Keratinocyte (primary cell): ENCODE measurements around the gene SLC27A1. TPM values are rescaled to one million over a fixed set of nuclear protein-coding genes. Genes with fewer than 3 reads are reported as not detected.

ENCODE experiments used
- DNase-seq: peaks from one replicate; pipeline ENCODE4 v3.0.0-alpha.2; 2011; ENCODE audit warnings: low read depth, missing footprints, low spot score
- FAIRE-seq: peaks from 2 replicates; lab custom pipeline; 2011; peaks lifted over from hg19 to GRCh38; lab: Jason Lieb, UNC
- H2AFZ ChIP-seq: 2 replicates; pipeline ENCODE4 v1.6.0; 2012; ENCODE audit warnings: low read length, control low read depth, inconsistent platforms; ENCODE audit not compliant: control insufficient read depth
- H3K27ac ChIP-seq: 2 replicates; pipeline ENCODE4 v1.5.1; 2011; ENCODE audit warnings: low read length; ENCODE audit not compliant: control insufficient read depth, insufficient read depth
- H3K27me3 ChIP-seq: 3 replicates; pipeline ENCODE4 v1.6.0; 2011; ENCODE audit warnings: low read length; ENCODE audit not compliant: control insufficient read depth, insufficient read depth; ENCODE audit errors: extremely low read depth
- H3K36me3 ChIP-seq, 2 experiments: 2 replicates in 1 of 2; 3 replicates in 1 of 2; pipeline ENCODE4 v1.5.1; 2011; ENCODE audit warnings: low read length in 2 of 2, mild to moderate bottlenecking in 1 of 2; ENCODE audit not compliant: control insufficient read depth in 2 of 2, insufficient read depth in 2 of 2; ENCODE audit errors: extremely low read depth in 1 of 2
- H3K4me1 ChIP-seq: 3 replicates; pipeline ENCODE4 v1.5.1; 2011; ENCODE audit warnings: low read length; ENCODE audit not compliant: control insufficient read depth, insufficient read depth; ENCODE audit errors: extremely low read depth
- H3K4me2 ChIP-seq: 3 replicates; pipeline ENCODE4 v1.6.0; 2011; ENCODE audit warnings: low read depth, low read length; ENCODE audit not compliant: control insufficient read depth, insufficient read depth; ENCODE audit errors: extremely low read depth
- H3K4me3 ChIP-seq, 3 experiments: fragments of 200-600 bp in 1 of 3; sonication (generic) in 1 of 3; 2 replicates in 2 of 3; 3 replicates in 1 of 3; pipeline ENCODE4 v1.5.1; 2011 to 2016; ENCODE audit warnings: low read length in 3 of 3, mild to moderate bottlenecking in 3 of 3, control low read depth in 2 of 3, inconsistent platforms in 1 of 3, low read depth in 1 of 3, mixed read lengths in 1 of 3, mixed run types in 1 of 3, moderate library complexity in 1 of 3; ENCODE audit not compliant: control insufficient read depth in 2 of 3, insufficient read depth in 2 of 3; ENCODE audit errors: extremely low read depth in 1 of 3
- H3K79me2 ChIP-seq: 2 replicates; pipeline ENCODE4 v1.6.0; 2012; ENCODE audit warnings: low read length; ENCODE audit not compliant: control insufficient read depth, insufficient read depth
- H3K9ac ChIP-seq: 3 replicates; pipeline ENCODE4 v1.6.0; 2011; ENCODE audit warnings: low read length; ENCODE audit not compliant: control insufficient read depth, insufficient read depth; ENCODE audit errors: extremely low read depth
- H3K9me1 ChIP-seq: 3 replicates; pipeline ENCODE4 v1.6.0; 2011; ENCODE audit warnings: low read length; ENCODE audit not compliant: control insufficient read depth, insufficient read depth; ENCODE audit errors: extremely low read depth
- H3K9me3 ChIP-seq: 2 replicates; pipeline ENCODE4 v1.5.1; 2012; ENCODE audit warnings: low read depth, low read length; ENCODE audit not compliant: control insufficient read depth
- H4K20me1 ChIP-seq: 3 replicates; pipeline ENCODE4 v1.6.0; 2011; ENCODE audit warnings: low read length; ENCODE audit not compliant: control insufficient read depth, insufficient read depth; ENCODE audit errors: extremely low read depth
- EZH2 ChIP-seq: IDR thresholded peaks from one replicate; pipeline ENCODE4 v1.6.1; 2012; ENCODE audit warnings: inconsistent platforms, mild to moderate bottlenecking, low read length, moderate library complexity
- dilution Hi-C: fragments of 300-500 bp; cut with MboI; formaldehyde crosslinking; loops from one replicate; pipeline ENCODE4 v1.7.0; 2020; ENCODE audit warnings: low sequenced_read_pairs; ENCODE audit not compliant: extremely low pct_ligation_motif_present
- polyA plus RNA-seq, 5 experiments: library from polyadenylated mRNA; depleted of rRNA in 3 of 5; stranded (reverse) in 3 of 5; stranded (forward) in 1 of 5; unstranded in 1 of 5; fragments of >200 nt; gene quantifications; 1 replicate in 1 of 5; 2 replicates in 3 of 5; 3 replicates in 1 of 5; pipeline versions ENCODE4 v1.2.1 to v1.2.3, GENCODE V29; 2011 to 2012; ENCODE audit warnings: missing spikeins in 2 of 5, low read depth in 1 of 5, low replicate concordance in 1 of 5
- TF ChIP-seq, protein P1 (sequence below), 3 experiments: IDR thresholded peaks in 1 of 3; conservative IDR thresholded peaks in 1 of 3; optimal IDR thresholded peaks in 1 of 3; 2 replicates in 2 of 3; 3 replicates in 1 of 3; pipeline versions ENCODE3 to v1.5.1; 2011; ENCODE audit warnings: low read length in 3 of 3, mild to moderate bottlenecking in 3 of 3, moderate library complexity in 2 of 3, control low read depth in 1 of 3, inconsistent platforms in 1 of 3; ENCODE audit not compliant: insufficient read depth in 2 of 3; ENCODE audit errors: extremely low read depth in 1 of 3

The SLC27A1 gene
- polyA plus RNA-seq, 1 donor (not counting 4 experiments of a cell fraction or from before 2014, with no cell fraction given): 8.4 TPM

GRCh38 chr19:17536955-17537354 lies 66.6 kb downstream of the SLC27A1 start:
- no peak overlapping the region for H2AFZ ChIP-seq
- H3K79me2 ChIP-seq: no peaks in the 10 kb centered on the region
- dilution Hi-C loops: no loop called here
- H3K27me3 ChIP-seq: peaks cover 16% of the 10 kb centered on the region
- H3K4me3 ChIP-seq: no peak overlapping the region
- peaks cover 7% of the 10 kb centered on the region for H3K4me1 ChIP-seq
- no peaks in the 10 kb centered on the region for H3K36me3 ChIP-seq
- H3K27ac ChIP-seq: no peak overlapping the region
- H4K20me1 ChIP-seq: no peaks in the 10 kb centered on the region
- DNase-seq (no peak), FAIRE-seq (no peak)
- no peaks in the 10 kb centered on the region for H3K9me3 ChIP-seq
- no peak overlapping the region for H3K9ac ChIP-seq
- TF ChIP-seq, protein P1, sequence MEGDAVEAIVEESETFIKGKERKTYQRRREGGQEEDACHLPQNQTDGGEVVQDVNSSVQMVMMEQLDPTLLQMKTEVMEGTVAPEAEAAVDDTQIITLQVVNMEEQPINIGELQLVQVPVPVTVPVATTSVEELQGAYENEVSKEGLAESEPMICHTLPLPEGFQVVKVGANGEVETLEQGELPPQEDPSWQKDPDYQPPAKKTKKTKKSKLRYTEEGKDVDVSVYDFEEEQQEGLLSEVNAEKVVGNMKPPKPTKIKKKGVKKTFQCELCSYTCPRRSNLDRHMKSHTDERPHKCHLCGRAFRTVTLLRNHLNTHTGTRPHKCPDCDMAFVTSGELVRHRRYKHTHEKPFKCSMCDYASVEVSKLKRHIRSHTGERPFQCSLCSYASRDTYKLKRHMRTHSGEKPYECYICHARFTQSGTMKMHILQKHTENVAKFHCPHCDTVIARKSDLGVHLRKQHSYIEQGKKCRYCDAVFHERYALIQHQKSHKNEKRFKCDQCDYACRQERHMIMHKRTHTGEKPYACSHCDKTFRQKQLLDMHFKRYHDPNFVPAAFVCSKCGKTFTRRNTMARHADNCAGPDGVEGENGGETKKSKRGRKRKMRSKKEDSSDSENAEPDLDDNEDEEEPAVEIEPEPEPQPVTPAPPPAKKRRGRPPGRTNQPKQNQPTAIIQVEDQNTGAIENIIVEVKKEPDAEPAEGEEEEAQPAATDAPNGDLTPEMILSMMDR (optimal IDR thresholded peaks at IDR 0.05 in 1 of 3, IDR thresholded peaks at IDR 0.05 in 1 of 3, conservative IDR thresholded peaks at IDR 0.05 in 1 of 3; ENCODE audit: extremely low read depth in 1 of 3, insufficient read depth in 2 of 3, low read length in 3 of 3): no peak
- TF ChIP-seq EZH2: no peak
- no peaks in the 10 kb centered on the region for H3K9me1 ChIP-seq
- no peak overlapping the region for H3K4me2 ChIP-seq

DNA sequence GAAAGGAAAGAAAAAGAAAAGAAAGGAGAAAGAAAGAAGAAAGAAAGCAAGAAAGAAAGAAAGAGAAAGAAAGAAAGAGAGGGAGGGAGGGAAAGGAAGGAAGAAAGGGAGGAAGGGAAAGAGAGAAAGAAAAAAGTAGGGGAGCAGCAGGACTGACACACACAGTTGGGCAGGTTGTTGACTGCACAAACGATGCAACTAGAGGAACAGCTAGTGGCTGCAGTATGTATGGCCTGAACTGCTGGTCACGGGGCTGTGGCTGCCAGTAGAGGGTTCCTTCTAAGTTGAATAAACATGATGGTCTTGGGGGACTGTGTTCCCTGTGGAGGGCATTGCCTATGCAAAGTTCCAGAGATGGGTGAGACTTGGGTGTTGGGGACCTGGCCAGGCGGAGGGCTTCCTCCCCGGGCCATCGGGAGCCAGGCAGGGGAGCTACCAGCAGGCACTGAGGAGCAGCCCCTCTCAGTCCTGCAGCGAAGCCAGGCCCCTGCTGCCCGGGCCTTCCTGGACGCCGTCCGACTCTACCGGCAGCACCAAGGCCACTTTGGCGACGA lies 68.4 kb downstream of the SLC27A1 start:
- Histone ChIP-seq H3K27ac (no peak overlapping the region), H3K36me3 (no peaks in the 10 kb centered on the region), H3K27me3 (peaks cover 16% of the 10 kb centered on the region), H3K4me3 (peak overlapping the region in 2 of 3 experiments; percentile 34 to 55), H3K4me2 (peak overlapping the region; percentile 74), H3K9me3 (no peaks in the 10 kb centered on the region), H3K9me1 (no peaks in the 10 kb centered on the region), H3K79me2 (no peaks in the 10 kb centered on the region), H4K20me1 (no peaks in the 10 kb centered on the region), H2AFZ (peak overlapping the region; percentile 4), H3K4me1 (peaks cover 7% of the 10 kb centered on the region), H3K9ac (no peak overlapping the region)
- FAIRE-seq (no peak), DNase-seq (no peak)
- dilution Hi-C loops: no loop called here
- TF ChIP-seq, protein P1 (optimal IDR thresholded peaks at IDR 0.05 in 1 of 3, IDR thresholded peaks at IDR 0.05 in 1 of 3, conservative IDR thresholded peaks at IDR 0.05 in 1 of 3; ENCODE audit: extremely low read depth in 1 of 3, insufficient read depth in 2 of 3, low read length in 3 of 3): no peak
- no peak for TF ChIP-seq EZH2
